ENCODE measurements around the gene EGR2. TPM values are rescaled to one million over a fixed set of nuclear protein-coding genes. Genes with fewer than 3 reads are reported as not detected.
A peak's percentile ranks its signal among the peaks of the same experiment; 100 is the strongest.

Gene EGR2
- total RNA-seq, 1 experiment from 2014 or later = 2.6 TPM

GRCh38 chr10:62806251-62806650 lies 9.9 kb downstream of the EGR2 start:
- no peak overlapping the region for H4K8ac ChIP-seq (replicated peaks; ENCODE audit: insufficient read length, low read depth, low read length)
- no peak overlapping the region for H2AFZ ChIP-seq (ENCODE audit: low read length)
- H3K56ac ChIP-seq (ENCODE audit: insufficient read length, low read depth, low read length) = no peak overlapping the region
- H3K27ac ChIP-seq (ENCODE audit: insufficient read length, low read depth, low read length) = no peak overlapping the region
- TF ChIP-seq CTCF (conservative IDR thresholded peaks at IDR 0.05) = no peak
- H3K4me1 Mint-ChIP-seq = peaks cover 30 to 38% of the 10 kb centered on the region in 2 experiments
- peak overlapping the region; percentile 90 to 91 for H3K4me3 Mint-ChIP-seq
- H3K23ac ChIP-seq (ENCODE audit: insufficient read length, low read depth, low read length) = no peak overlapping the region
- H2BK120ac ChIP-seq (ENCODE audit: low read depth, low read length, poor library complexity, severe bottlenecking) = no peak overlapping the region
- H3K27ac Mint-ChIP-seq = no peak overlapping the region
- no peak overlapping the region for H3K9ac ChIP-seq (ENCODE audit: extremely low read depth, insufficient read length, low read length)
- no peak overlapping the region for H4K5ac ChIP-seq (ENCODE audit: insufficient read length, low read depth, low read length)
- no peak overlapping the region for H3K14ac ChIP-seq (ENCODE audit: insufficient read depth, low read length)
- no peak overlapping the region for H2BK5ac ChIP-seq (ENCODE audit: insufficient read length, low read length)
- no peaks in the 10 kb centered on the region for H3K9me3 ChIP-seq (ENCODE audit: control insufficient read depth, low read depth, low read length)
- H2AK5ac ChIP-seq (ENCODE audit: insufficient read length, low read length) = no peak overlapping the region
- no peak overlapping the region for H2BK15ac ChIP-seq (ENCODE audit: low read depth, low read length)
- peaks cover 0 to 6% (median 6%) of the 10 kb centered on the region in 3 experiments; a peak in 4 of 7 replicates for H3K36me3 Mint-ChIP-seq (ENCODE audit: insufficient read depth in 1 of 3, low read depth in 3 of 3)
- H3K27me3 ChIP-seq (ENCODE audit: insufficient read depth, low read length) = no peaks in the 10 kb centered on the region
- H4K91ac ChIP-seq (ENCODE audit: insufficient read length, low read depth, low read length) = no peak overlapping the region
- DNase-seq = no peak
- H2BK20ac ChIP-seq (ENCODE audit: low read depth, low read length, poor library complexity, severe bottlenecking) = no peak overlapping the region
- no peak overlapping the region for H2BK12ac ChIP-seq (ENCODE audit: insufficient read length, low read depth, low read length)
- no peaks in the 10 kb centered on the region for H3K9me3 Mint-ChIP-seq
- H3T11ph ChIP-seq (ENCODE audit: low read length) = no peak overlapping the region
- H3K79me2 ChIP-seq (ENCODE audit: insufficient read depth, low read length) = peaks cover 5% of the 10 kb centered on the region; the same call in 1 of the 2 replicates
- peak overlapping the region; percentile 56 for H3K4me2 ChIP-seq (ENCODE audit: insufficient read depth, insufficient read length, low read length)
- H4K20me1 ChIP-seq (ENCODE audit: control insufficient read depth, insufficient read depth, insufficient read length) = no peaks in the 10 kb centered on the region
- H3K23me2 ChIP-seq (ENCODE audit: insufficient read length, low read depth, low read length, poor library complexity, severe bottlenecking) = peaks cover 9% of the 10 kb centered on the region
- peaks cover 2% of the 10 kb centered on the region for H3K27me3 Mint-ChIP-seq (ENCODE audit: low read depth)
- no peaks in the 10 kb centered on the region for H3K79me1 ChIP-seq (ENCODE audit: insufficient read depth, low read depth, low read length, poor library complexity, severe bottlenecking)
- no peak overlapping the region for H3K4ac ChIP-seq (ENCODE audit: low read depth, low read length)
- H3K18ac ChIP-seq (ENCODE audit: insufficient read length, low read depth, low read length) = no peak overlapping the region
- WGBS (ENCODE audit: extremely low coverage, insufficient read length, low lambda C conversion rate) = no CpG with 5 or more reads among the region's 1 CpG
- peaks cover 2% of the 10 kb centered on the region; the same call in 1 of the 2 replicates for H3K4me1 ChIP-seq (ENCODE audit: insufficient read depth, low read length)

Measured in H9 (cell line).